ENCODE measurements around the gene ROBO2.

Gene ROBO2, protein sequence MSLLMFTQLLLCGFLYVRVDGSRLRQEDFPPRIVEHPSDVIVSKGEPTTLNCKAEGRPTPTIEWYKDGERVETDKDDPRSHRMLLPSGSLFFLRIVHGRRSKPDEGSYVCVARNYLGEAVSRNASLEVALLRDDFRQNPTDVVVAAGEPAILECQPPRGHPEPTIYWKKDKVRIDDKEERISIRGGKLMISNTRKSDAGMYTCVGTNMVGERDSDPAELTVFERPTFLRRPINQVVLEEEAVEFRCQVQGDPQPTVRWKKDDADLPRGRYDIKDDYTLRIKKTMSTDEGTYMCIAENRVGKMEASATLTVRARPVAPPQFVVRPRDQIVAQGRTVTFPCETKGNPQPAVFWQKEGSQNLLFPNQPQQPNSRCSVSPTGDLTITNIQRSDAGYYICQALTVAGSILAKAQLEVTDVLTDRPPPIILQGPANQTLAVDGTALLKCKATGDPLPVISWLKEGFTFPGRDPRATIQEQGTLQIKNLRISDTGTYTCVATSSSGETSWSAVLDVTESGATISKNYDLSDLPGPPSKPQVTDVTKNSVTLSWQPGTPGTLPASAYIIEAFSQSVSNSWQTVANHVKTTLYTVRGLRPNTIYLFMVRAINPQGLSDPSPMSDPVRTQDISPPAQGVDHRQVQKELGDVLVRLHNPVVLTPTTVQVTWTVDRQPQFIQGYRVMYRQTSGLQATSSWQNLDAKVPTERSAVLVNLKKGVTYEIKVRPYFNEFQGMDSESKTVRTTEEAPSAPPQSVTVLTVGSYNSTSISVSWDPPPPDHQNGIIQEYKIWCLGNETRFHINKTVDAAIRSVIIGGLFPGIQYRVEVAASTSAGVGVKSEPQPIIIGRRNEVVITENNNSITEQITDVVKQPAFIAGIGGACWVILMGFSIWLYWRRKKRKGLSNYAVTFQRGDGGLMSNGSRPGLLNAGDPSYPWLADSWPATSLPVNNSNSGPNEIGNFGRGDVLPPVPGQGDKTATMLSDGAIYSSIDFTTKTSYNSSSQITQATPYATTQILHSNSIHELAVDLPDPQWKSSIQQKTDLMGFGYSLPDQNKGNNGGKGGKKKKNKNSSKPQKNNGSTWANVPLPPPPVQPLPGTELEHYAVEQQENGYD (N-terminal part only)

GRCh38 chr3:77039606-77040171 lies at the start of gene ROBO2:
Gene ROBO2, plus strand, starts transcription at chr3:77040099. Its CDS starts 687 bp downstream, at chr3:77040786.
- Histone ChIP-seq H3K4me1 (ENCODE audit: insufficient read depth, low read length) (peaks cover 15% of the 10 kb centered on the region), H3K9me3 (ENCODE audit: low read length) (no peaks in the 10 kb centered on the region), H2AFZ (ENCODE audit: low read depth, low read length) (peak within 1 kb of the TSS; percentile 98), H3K27me3 (ENCODE audit: insufficient read depth, low read length) (peaks cover 27% of the 10 kb centered on the region), H3K36me3 (ENCODE audit: insufficient read depth, low read length) (no peaks in the 10 kb centered on the region), H3K4me3 (ENCODE audit: low read length) (peak within 1 kb of the TSS; percentile 51)

DNA sequence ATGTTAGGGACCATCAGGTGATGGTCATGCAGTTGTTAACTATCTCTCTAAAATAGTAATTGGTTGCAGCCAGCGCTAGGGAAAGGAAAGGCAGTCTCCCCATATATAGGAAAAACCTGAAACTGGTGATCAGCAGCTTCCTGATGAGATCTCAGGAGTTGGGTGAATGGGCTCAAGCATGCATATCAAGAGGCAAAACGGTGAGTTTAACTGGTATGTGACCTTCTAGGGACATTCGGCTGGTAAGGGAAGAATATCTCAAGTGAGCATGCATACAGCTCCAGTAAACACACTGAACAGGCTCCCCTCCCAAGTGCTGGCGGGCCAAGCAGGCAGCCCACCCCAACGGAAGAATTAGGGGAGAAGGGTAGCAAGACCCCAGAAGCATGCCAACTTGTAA lies 49.3 kb upstream of the ROBO2 start:
- Histone ChIP-seq H3K27me3 (ENCODE audit: insufficient read depth, low read length) (no peaks in the 10 kb centered on the region), H3K9me3 (ENCODE audit: low read length) (no peaks in the 10 kb centered on the region), H3K4me3 (ENCODE audit: low read length) (no peak overlapping the region), H3K36me3 (ENCODE audit: insufficient read depth, low read length) (no peaks in the 10 kb centered on the region), H3K4me1 (ENCODE audit: insufficient read depth, low read length) (peaks cover 3% of the 10 kb centered on the region), H2AFZ (ENCODE audit: low read depth, low read length) (no peak overlapping the region)

- Histone ChIP-seq H3K4me1 (ENCODE audit: insufficient read depth, low read length) (peaks cover 3% of the 10 kb centered on the region), H3K27me3 (ENCODE audit: insufficient read depth, low read length) (no peaks in the 10 kb centered on the region), H3K4me3 (ENCODE audit: low read length) (no peak overlapping the region), H3K9me3 (ENCODE audit: low read length) (no peaks in the 10 kb centered on the region), H3K36me3 (ENCODE audit: insufficient read depth, low read length) (no peaks in the 10 kb centered on the region), H2AFZ (ENCODE audit: low read depth, low read length) (no peak overlapping the region)
These were observed 48.7 kb upstream of the ROBO2 start for GRCh38 chr3:76991165-76991564.

DNA sequence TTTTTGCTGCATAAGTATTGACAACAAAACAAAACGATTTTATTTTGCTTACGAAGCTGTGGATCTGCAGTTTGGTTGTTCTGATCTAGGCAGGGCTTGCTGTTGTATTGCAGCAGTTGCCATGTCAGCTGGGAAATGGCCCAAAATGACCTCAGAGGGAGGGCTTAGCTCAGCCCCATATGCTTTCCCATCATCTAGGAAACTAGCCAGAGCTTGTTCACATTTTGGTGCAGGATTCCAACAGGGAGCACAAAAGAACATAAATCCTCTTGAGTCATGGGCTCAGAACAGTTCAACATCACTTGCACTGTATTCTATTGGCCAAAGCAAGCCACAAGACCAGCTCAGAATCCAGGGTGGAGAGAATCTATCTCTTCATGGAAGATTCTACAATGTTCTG lies 42.2 kb upstream of the ROBO2 start:
- no peaks in the 10 kb centered on the region for H3K9me3 ChIP-seq (ENCODE audit: low read length)
- H3K36me3 ChIP-seq (ENCODE audit: insufficient read depth, low read length) = no peaks in the 10 kb centered on the region
- H3K4me3 ChIP-seq (ENCODE audit: low read length) = no peak overlapping the region
- no peak overlapping the region for H2AFZ ChIP-seq (ENCODE audit: low read depth, low read length)
- H3K4me1 ChIP-seq (ENCODE audit: insufficient read depth, low read length) = no peaks in the 10 kb centered on the region
- no peaks in the 10 kb centered on the region for H3K27me3 ChIP-seq (ENCODE audit: insufficient read depth, low read length)

GRCh38 chr3:76998555-76998954 lies 41.3 kb upstream of the ROBO2 start:
- H3K36me3 ChIP-seq (ENCODE audit: insufficient read depth, low read length) = no peaks in the 10 kb centered on the region

DNA sequence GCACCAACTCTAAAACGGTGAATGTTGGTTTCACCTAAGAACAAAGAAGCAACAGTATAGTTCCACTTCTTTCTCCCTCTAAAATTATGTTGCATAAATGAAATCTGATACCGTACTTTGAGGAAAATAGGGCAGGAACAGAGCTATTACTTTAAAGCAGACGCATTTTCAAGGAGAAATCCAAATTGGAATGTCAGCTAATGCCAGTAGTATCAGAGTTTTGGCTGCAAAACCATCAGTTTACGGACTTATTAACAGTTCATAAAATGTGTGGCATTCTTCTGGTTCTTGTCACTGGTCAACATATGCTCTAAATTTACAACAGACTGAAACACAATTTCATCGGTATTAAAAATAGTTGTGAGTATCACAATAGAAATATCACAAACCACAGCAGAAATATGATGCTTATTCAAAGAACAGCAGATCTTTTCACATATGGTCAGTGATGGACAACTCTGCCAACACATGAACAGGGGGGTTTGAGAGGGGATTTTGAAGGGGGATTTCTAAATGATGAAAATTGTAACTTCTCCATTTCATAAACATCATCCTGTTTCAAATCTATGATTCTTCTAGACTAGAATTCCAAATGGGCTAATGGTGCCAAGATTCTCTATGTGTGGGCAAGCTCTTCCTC lies 38.7 kb upstream of the ROBO2 start:
- Histone ChIP-seq H3K27me3 (ENCODE audit: insufficient read depth, low read length) (no peaks in the 10 kb centered on the region), H3K9me3 (ENCODE audit: low read length) (no peaks in the 10 kb centered on the region), H3K4me1 (ENCODE audit: insufficient read depth, low read length) (no peaks in the 10 kb centered on the region), H2AFZ (ENCODE audit: low read depth, low read length) (no peak overlapping the region), H3K36me3 (ENCODE audit: insufficient read depth, low read length) (no peaks in the 10 kb centered on the region), H3K4me3 (ENCODE audit: low read length) (no peak overlapping the region)

More at GRCh38 chr3:76998555-76998954, 41.3 kb upstream of the ROBO2 start:
- Histone ChIP-seq H3K4me3 (ENCODE audit: low read length) (no peak overlapping the region), H3K27me3 (ENCODE audit: insufficient read depth, low read length) (no peaks in the 10 kb centered on the region), H3K9me3 (ENCODE audit: low read length) (no peaks in the 10 kb centered on the region), H3K4me1 (ENCODE audit: insufficient read depth, low read length) (no peaks in the 10 kb centered on the region), H2AFZ (ENCODE audit: low read depth, low read length) (no peak overlapping the region)

GRCh38 chr3:77014226-77014625 lies 25.7 kb upstream of the ROBO2 start:
- no peaks in the 10 kb centered on the region for H3K36me3 ChIP-seq (ENCODE audit: insufficient read depth, low read length)
- H2AFZ ChIP-seq (ENCODE audit: low read depth, low read length) = no peak overlapping the region
- no peaks in the 10 kb centered on the region for H3K9me3 ChIP-seq (ENCODE audit: low read length)
- peaks cover 3% of the 10 kb centered on the region for H3K4me1 ChIP-seq (ENCODE audit: insufficient read depth, low read length)
- H3K27me3 ChIP-seq (ENCODE audit: insufficient read depth, low read length) = no peaks in the 10 kb centered on the region
- H3K4me3 ChIP-seq (ENCODE audit: low read length) = no peak overlapping the region

DNA sequence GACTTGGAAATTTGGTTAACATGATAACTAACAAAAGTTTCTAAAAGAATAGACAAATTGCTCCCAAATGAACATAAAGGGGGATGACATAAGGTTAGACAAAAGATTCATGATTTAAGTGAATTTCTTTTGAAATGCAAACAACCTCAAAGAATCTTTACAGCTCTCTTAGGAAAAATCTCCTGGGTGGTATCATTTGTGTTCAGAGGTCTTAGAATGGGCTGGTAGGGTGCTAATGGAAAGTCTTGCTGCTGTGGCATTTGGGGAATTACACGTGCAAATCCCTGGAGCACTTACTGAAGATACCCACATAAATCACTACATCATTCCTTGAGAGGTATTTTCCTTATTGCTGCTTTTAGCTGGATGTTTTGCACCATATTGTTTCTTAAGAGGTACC lies 14.4 kb upstream of the ROBO2 start:
- no peak overlapping the region for H3K4me3 ChIP-seq (ENCODE audit: low read length)
- no peaks in the 10 kb centered on the region for H3K36me3 ChIP-seq (ENCODE audit: insufficient read depth, low read length)
- H2AFZ ChIP-seq (ENCODE audit: low read depth, low read length) = no peak overlapping the region
- H3K27me3 ChIP-seq (ENCODE audit: insufficient read depth, low read length) = no peaks in the 10 kb centered on the region
- peaks cover 6% of the 10 kb centered on the region for H3K4me1 ChIP-seq (ENCODE audit: insufficient read depth, low read length)
- H3K9me3 ChIP-seq (ENCODE audit: low read length) = no peaks in the 10 kb centered on the region

GRCh38 chr3:77026904-77027634 lies 12.8 kb upstream of the ROBO2 start:
- H2AFZ ChIP-seq (ENCODE audit: low read depth, low read length) = no peak overlapping the region
- H3K4me1 ChIP-seq (ENCODE audit: insufficient read depth, low read length) = peaks cover 6% of the 10 kb centered on the region
- no peaks in the 10 kb centered on the region for H3K27me3 ChIP-seq (ENCODE audit: insufficient read depth, low read length)
- H3K4me3 ChIP-seq (ENCODE audit: low read length) = no peak overlapping the region
- no peaks in the 10 kb centered on the region for H3K9me3 ChIP-seq (ENCODE audit: low read length)
- H3K36me3 ChIP-seq (ENCODE audit: insufficient read depth, low read length) = no peaks in the 10 kb centered on the region

GRCh38 chr3:77028005-77028404 lies 11.9 kb upstream of the ROBO2 start:
- no peaks in the 10 kb centered on the region for H3K27me3 ChIP-seq (ENCODE audit: insufficient read depth, low read length)
- H2AFZ ChIP-seq (ENCODE audit: low read depth, low read length) = no peak overlapping the region
- no peaks in the 10 kb centered on the region for H3K36me3 ChIP-seq (ENCODE audit: insufficient read depth, low read length)
- H3K4me3 ChIP-seq (ENCODE audit: low read length) = no peak overlapping the region
- peaks cover 6% of the 10 kb centered on the region for H3K4me1 ChIP-seq (ENCODE audit: insufficient read depth, low read length)
- H3K9me3 ChIP-seq (ENCODE audit: low read length) = no peaks in the 10 kb centered on the region

- H3K4me1 ChIP-seq (ENCODE audit: insufficient read depth, low read length) = peaks cover 15% of the 10 kb centered on the region
- H3K4me3 ChIP-seq (ENCODE audit: low read length) = peak overlapping the region; percentile 51
- no peaks in the 10 kb centered on the region for H3K36me3 ChIP-seq (ENCODE audit: insufficient read depth, low read length)
- H2AFZ ChIP-seq (ENCODE audit: low read depth, low read length) = peak overlapping the region; percentile 98
- no peaks in the 10 kb centered on the region for H3K9me3 ChIP-seq (ENCODE audit: low read length)
- H3K27me3 ChIP-seq (ENCODE audit: insufficient read depth, low read length) = peaks cover 27% of the 10 kb centered on the region
These were observed 1.4 kb upstream of the ROBO2 start for GRCh38 chr3:77038468-77038929.

All from neuron (in vitro differentiated cells).